Measurements from ENCODE around the gene HAGH. TPM values are rescaled to one million over a fixed set of nuclear protein-coding genes. Genes with fewer than 3 reads are reported as not detected.
A peak's percentile ranks its signal among the peaks of the same experiment; 100 is the strongest.
"Not testable (repeated sequence)": the region's sequence is repeated elsewhere in the genome, so short reads cannot be mapped to it uniquely, and the experiment has no call there.

Gene HAGH
- total RNA-seq: 10 to 100 TPM; 40.9 to 42.0 TPM

GRCh38 chr16:1826691-1827573, at the start of gene HAGH, which contains the start of gene FAHD1:
Gene HAGH, minus strand, starts transcription at chr16:1826825. Its CDS starts 38 bp downstream, at chr16:1826787.
Gene FAHD1, plus strand, starts transcription at chr16:1827206. Its CDS starts 33 bp downstream, at chr16:1827239.
- no peaks in the 10 kb centered on the region for H3K9me3 Mint-ChIP-seq
- peak; percentile 89 for ATAC-seq (replicated peaks)
- H3K4me1 Mint-ChIP-seq: peaks cover 14% of the 10 kb centered on the region
- peak within 1 kb of the TSS; percentile 96 for H3K27ac Mint-ChIP-seq
- peak within 1 kb of the TSS; percentile 99 for H3K4me3 Mint-ChIP-seq
- peaks cover 21% of the 10 kb centered on the region for H3K36me3 Mint-ChIP-seq (ENCODE audit: low read depth)
- H3K27me3 Mint-ChIP-seq: no peaks in the 10 kb centered on the region

GRCh38 chr16:1876066-1876465, 49.4 kb upstream of the HAGH start:
- ATAC-seq (replicated peaks); H3K4me1 Mint-ChIP-seq; H3K9me3 Mint-ChIP-seq; H3K27ac Mint-ChIP-seq; H3K36me3 Mint-ChIP-seq (ENCODE audit: low read depth); H3K4me3 Mint-ChIP-seq: not testable (repeated sequence)
- peaks cover 17% of the 10 kb centered on the region for H3K27me3 Mint-ChIP-seq

GRCh38 chr16:1874854-1875253, 48.2 kb upstream of the HAGH start:
- Mint-ChIP-seq H3K27me3 (peaks cover 17% of the 10 kb centered on the region), H3K4me1 (no peaks in the 10 kb centered on the region), H3K36me3 (ENCODE audit: low read depth) (no peaks in the 10 kb centered on the region), H3K27ac (no peak overlapping the region), H3K4me3 (no peak overlapping the region), H3K9me3 (no peaks in the 10 kb centered on the region)
- no peak for ATAC-seq (replicated peaks)

GRCh38 chr16:1871974-1872635, 45.5 kb upstream of the HAGH start, which contains the start of gene MEIOB:
Gene MEIOB, minus strand, starts transcription at chr16:1872164. Its CDS starts 3,989 bp downstream, at chr16:1868175.
- no peaks in the 10 kb centered on the region for H3K36me3 Mint-ChIP-seq (ENCODE audit: low read depth)
- H3K27me3 Mint-ChIP-seq: peaks cover 8% of the 10 kb centered on the region
- no peak within 1 kb of the TSS for H3K27ac Mint-ChIP-seq
- no peaks in the 10 kb centered on the region for H3K4me1 Mint-ChIP-seq
- peak; percentile 32 for ATAC-seq (replicated peaks)
- H3K9me3 Mint-ChIP-seq: no peaks in the 10 kb centered on the region
- peak within 1 kb of the TSS; percentile 16 for H3K4me3 Mint-ChIP-seq

GRCh38 chr16:1870365-1871082, 43.9 kb upstream of the HAGH start:
- H3K36me3 Mint-ChIP-seq (ENCODE audit: low read depth): no peaks in the 10 kb centered on the region
- no peak overlapping the region for H3K27ac Mint-ChIP-seq
- H3K4me3 Mint-ChIP-seq: no peak overlapping the region
- H3K4me1 Mint-ChIP-seq: no peaks in the 10 kb centered on the region
- peaks cover 7% of the 10 kb centered on the region for H3K27me3 Mint-ChIP-seq
- no peak for ATAC-seq (replicated peaks)
- no peaks in the 10 kb centered on the region for H3K9me3 Mint-ChIP-seq

GRCh38 chr16:1865902-1866690, 39.5 kb upstream of the HAGH start:
- H3K9me3 Mint-ChIP-seq: no peaks in the 10 kb centered on the region
- no peak for ATAC-seq (replicated peaks)
- H3K4me1 Mint-ChIP-seq: no peaks in the 10 kb centered on the region
- no peak overlapping the region for H3K4me3 Mint-ChIP-seq
- H3K27me3 Mint-ChIP-seq: no peaks in the 10 kb centered on the region
- no peak overlapping the region for H3K27ac Mint-ChIP-seq
- H3K36me3 Mint-ChIP-seq (ENCODE audit: low read depth): no peaks in the 10 kb centered on the region

- no peak overlapping the region for H3K4me3 Mint-ChIP-seq
- H3K36me3 Mint-ChIP-seq (ENCODE audit: low read depth): no peaks in the 10 kb centered on the region
- no peak for ATAC-seq (replicated peaks)
- no peak overlapping the region for H3K27ac Mint-ChIP-seq
- H3K4me1 Mint-ChIP-seq: no peaks in the 10 kb centered on the region
- H3K9me3 Mint-ChIP-seq: no peaks in the 10 kb centered on the region
- H3K27me3 Mint-ChIP-seq: peaks cover 11% of the 10 kb centered on the region
Measured at GRCh38 chr16:1863681-1864460, 37.2 kb upstream of the HAGH start.

GRCh38 chr16:1862394-1862793, 35.8 kb upstream of the HAGH start:
- H3K4me1 Mint-ChIP-seq: no peaks in the 10 kb centered on the region
- peaks cover 22% of the 10 kb centered on the region for H3K27me3 Mint-ChIP-seq
- H3K4me3 Mint-ChIP-seq: no peak overlapping the region
- no peak for ATAC-seq (replicated peaks)
- H3K36me3 Mint-ChIP-seq (ENCODE audit: low read depth): no peaks in the 10 kb centered on the region
- no peak overlapping the region for H3K27ac Mint-ChIP-seq
- no peaks in the 10 kb centered on the region for H3K9me3 Mint-ChIP-seq

GRCh38 chr16:1861730-1862129, 35.1 kb upstream of the HAGH start:
- Mint-ChIP-seq H3K36me3 (ENCODE audit: low read depth) (no peaks in the 10 kb centered on the region), H3K27ac (no peak overlapping the region), H3K27me3 (peaks cover 27% of the 10 kb centered on the region), H3K4me1 (peaks cover 4% of the 10 kb centered on the region), H3K9me3 (no peaks in the 10 kb centered on the region), H3K4me3 (no peak overlapping the region)
- ATAC-seq (replicated peaks): peak; percentile 31

- peaks cover 27% of the 10 kb centered on the region for H3K27me3 Mint-ChIP-seq
- peaks cover 13% of the 10 kb centered on the region for H3K4me1 Mint-ChIP-seq
- no peak overlapping the region for H3K4me3 Mint-ChIP-seq
- no peak overlapping the region for H3K27ac Mint-ChIP-seq
- no peaks in the 10 kb centered on the region for H3K36me3 Mint-ChIP-seq (ENCODE audit: low read depth)
- no peak for ATAC-seq (replicated peaks)
- H3K9me3 Mint-ChIP-seq: no peaks in the 10 kb centered on the region
Measured at GRCh38 chr16:1859650-1860049, 33.0 kb upstream of the HAGH start.

- ATAC-seq (replicated peaks): no peak
- Mint-ChIP-seq H3K4me1 (peaks cover 14% of the 10 kb centered on the region), H3K9me3 (no peaks in the 10 kb centered on the region), H3K27me3 (peaks cover 27% of the 10 kb centered on the region), H3K4me3 (no peak overlapping the region), H3K27ac (no peak overlapping the region), H3K36me3 (ENCODE audit: low read depth) (no peaks in the 10 kb centered on the region)
Measured at GRCh38 chr16:1858189-1858865, 31.7 kb upstream of the HAGH start.

GRCh38 chr16:1857433-1858097, 30.9 kb upstream of the HAGH start:
- Mint-ChIP-seq H3K4me3 (peak overlapping the region; percentile 20), H3K36me3 (ENCODE audit: low read depth) (no peaks in the 10 kb centered on the region), H3K4me1 (peaks cover 14% of the 10 kb centered on the region), H3K27me3 (peaks cover 27% of the 10 kb centered on the region), H3K27ac (no peak overlapping the region), H3K9me3 (no peaks in the 10 kb centered on the region)
- ATAC-seq (replicated peaks): no peak
